Kidney epithelial cell (primary cell): ENCODE data around the gene CHORDC1. TPM values are rescaled to one million over a fixed set of nuclear protein-coding genes. Genes with fewer than 3 reads are reported as not detected.

Experiments
- DNase-seq: peaks from one replicate; pipeline ENCODE4 v3.0.0-alpha.2; 2010; ENCODE audit warnings: low read depth
- H3K27me3 ChIP-seq: 2 replicates; pipeline ENCODE4 v1.6.0; 2011; ENCODE audit warnings: low read length; ENCODE audit not compliant: control insufficient read depth, insufficient read depth
- H3K36me3 ChIP-seq: 2 replicates; pipeline ENCODE4 v1.5.1; 2011; ENCODE audit warnings: low read length; ENCODE audit not compliant: control insufficient read depth, insufficient read depth
- H3K4me3 ChIP-seq: 2 replicates; pipeline ENCODE4 v1.5.1; 2011; ENCODE audit warnings: low read depth, mild to moderate bottlenecking, control low read depth, low read length
- CTCF ChIP-seq: IDR thresholded peaks from 2 replicates; pipeline ENCODE4 v1.5.1; 2011; ENCODE audit warnings: mild to moderate bottlenecking, moderate library complexity, low read length, control low read depth, inconsistent platforms; ENCODE audit not compliant: insufficient read depth, poor library complexity, severe bottlenecking
- total RNA-seq: library from RNA; depleted of rRNA; stranded (reverse); fragments of >200 nt; gene quantifications from 2 replicates; pipeline ENCODE4 v1.2.3, GENCODE V29; 2015

CHORDC1 gene
- total RNA-seq, 1 donor from 2014 or later: 48.3 TPM

- Histone ChIP-seq H3K36me3 (no peaks in the 10 kb centered on the region), H3K4me3 (no peak overlapping the region), H3K27me3 (no peaks in the 10 kb centered on the region)
- no peak for DNase-seq
- TF ChIP-seq CTCF: no peak
These were observed 29.8 kb downstream of the CHORDC1 start for GRCh38 chr11:90192869-90193582.

- no peak for TF ChIP-seq CTCF
- no peak overlapping the region for H3K4me3 ChIP-seq
- no peaks in the 10 kb centered on the region for H3K27me3 ChIP-seq
- no peaks in the 10 kb centered on the region for H3K36me3 ChIP-seq
- no peak for DNase-seq
These were observed 33.8 kb downstream of the CHORDC1 start for GRCh38 chr11:90189011-90189410.

- Histone ChIP-seq H3K27me3 (no peaks in the 10 kb centered on the region), H3K36me3 (no peaks in the 10 kb centered on the region), H3K4me3 (no peak overlapping the region)
- no peak for TF ChIP-seq CTCF
- no peak for DNase-seq
These were observed 35.0 kb downstream of the CHORDC1 start for GRCh38 chr11:90187839-90188238.

GRCh38 chr11:90179923-90180322 is 42.9 kb downstream of the CHORDC1 start:
- no peaks in the 10 kb centered on the region for H3K27me3 ChIP-seq
- DNase-seq: no peak
- H3K36me3 ChIP-seq: no peaks in the 10 kb centered on the region
- no peak overlapping the region for H3K4me3 ChIP-seq
- no peak for TF ChIP-seq CTCF

- no peaks in the 10 kb centered on the region for H3K27me3 ChIP-seq
- TF ChIP-seq CTCF: no peak
- H3K36me3 ChIP-seq: no peaks in the 10 kb centered on the region
- H3K4me3 ChIP-seq: no peak overlapping the region
- DNase-seq: no peak
These were observed 44.1 kb downstream of the CHORDC1 start for GRCh38 chr11:90178751-90179150.

- no peak for DNase-seq
- Histone ChIP-seq H3K27me3 (no peaks in the 10 kb centered on the region), H3K4me3 (no peak overlapping the region), H3K36me3 (no peaks in the 10 kb centered on the region)
- no peak for TF ChIP-seq CTCF
These were observed 46.8 kb downstream of the CHORDC1 start for GRCh38 chr11:90176069-90176468.
